AG04450 (cell line): ENCODE measurements around the gene COPG1. TPM values are rescaled to one million over a fixed set of nuclear protein-coding genes. Genes with fewer than 3 reads are reported as not detected.

Source experiments
- CTCF ChIA-PET: fragments of 300-600, 350-600 bp; formaldehyde crosslinking; extraction: SDS; loops from one replicate; lab custom pipeline; 2022; ENCODE audit warnings: antibody characterized with exemption, inconsistent platforms; lab: Charles Lee
- POLR2A ChIA-PET: fragments of 350-600 bp; formaldehyde crosslinking; extraction: SDS; loops from one replicate; lab custom pipeline; 2021; ENCODE audit warnings: antibody characterized with exemption, inconsistent platforms; lab: Yijun Ruan, JAX
- DNase-seq: peaks from one replicate; pipeline ENCODE4 v3.0.0-alpha.2; 2011; ENCODE audit warnings: low read depth, low spot score
- H3K27ac ChIP-seq: one replicate; pipeline ENCODE4 v1.5.1; 2012; ENCODE audit warnings: low read depth, low read length, control low read depth
- H3K27me3 ChIP-seq: one replicate; pipeline ENCODE4 v1.6.0; 2012; ENCODE audit warnings: low read length; ENCODE audit not compliant: control insufficient read depth, insufficient read depth
- H3K4me3 ChIP-seq: 2 replicates; pipeline ENCODE4 v1.5.1; 2011; ENCODE audit warnings: mild to moderate bottlenecking, low read depth, low read length, control low read depth
- H3K9me3 ChIP-seq: 2 replicates; pipeline ENCODE4 v1.5.1; 2012; ENCODE audit warnings: low read length; ENCODE audit not compliant: control insufficient read depth, insufficient read depth
- polyA minus RNA-seq: library from RNA; depleted of rRNA, polyadenylated mRNA; stranded (reverse); fragments of >200 nt; gene quantifications from 2 replicates; pipeline ENCODE4 v1.2.3, GENCODE V29; 2011; rRNA and poly(A)+ RNA removed
- polyA plus RNA-seq: library from polyadenylated mRNA; depleted of rRNA; stranded (reverse); fragments of >200 nt; gene quantifications from 2 replicates; pipeline ENCODE4 v1.2.3, GENCODE V29; 2011; rRNA removed
- TF ChIP-seq, protein P1 (sequence below): IDR thresholded peaks from 2 replicates; pipeline ENCODE4 v1.5.1; 2011; ENCODE audit warnings: low read depth, low read length, control low read depth, inconsistent platforms

Gene COPG1, protein sequence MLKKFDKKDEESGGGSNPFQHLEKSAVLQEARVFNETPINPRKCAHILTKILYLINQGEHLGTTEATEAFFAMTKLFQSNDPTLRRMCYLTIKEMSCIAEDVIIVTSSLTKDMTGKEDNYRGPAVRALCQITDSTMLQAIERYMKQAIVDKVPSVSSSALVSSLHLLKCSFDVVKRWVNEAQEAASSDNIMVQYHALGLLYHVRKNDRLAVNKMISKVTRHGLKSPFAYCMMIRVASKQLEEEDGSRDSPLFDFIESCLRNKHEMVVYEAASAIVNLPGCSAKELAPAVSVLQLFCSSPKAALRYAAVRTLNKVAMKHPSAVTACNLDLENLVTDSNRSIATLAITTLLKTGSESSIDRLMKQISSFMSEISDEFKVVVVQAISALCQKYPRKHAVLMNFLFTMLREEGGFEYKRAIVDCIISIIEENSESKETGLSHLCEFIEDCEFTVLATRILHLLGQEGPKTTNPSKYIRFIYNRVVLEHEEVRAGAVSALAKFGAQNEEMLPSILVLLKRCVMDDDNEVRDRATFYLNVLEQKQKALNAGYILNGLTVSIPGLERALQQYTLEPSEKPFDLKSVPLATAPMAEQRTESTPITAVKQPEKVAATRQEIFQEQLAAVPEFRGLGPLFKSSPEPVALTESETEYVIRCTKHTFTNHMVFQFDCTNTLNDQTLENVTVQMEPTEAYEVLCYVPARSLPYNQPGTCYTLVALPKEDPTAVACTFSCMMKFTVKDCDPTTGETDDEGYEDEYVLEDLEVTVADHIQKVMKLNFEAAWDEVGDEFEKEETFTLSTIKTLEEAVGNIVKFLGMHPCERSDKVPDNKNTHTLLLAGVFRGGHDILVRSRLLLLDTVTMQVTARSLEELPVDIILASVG
- 229 and 231 TPM in 2 replicates for polyA plus RNA-seq
- polyA minus RNA-seq, result 489 and 625 TPM in 2 replicates

GRCh38 chr3:129249284-129250065 lies at the start of gene COPG1:
Gene COPG1, plus strand, starts transcription at chr3:129249606. Its CDS starts 104 bp downstream, at chr3:129249710.
- ChIA-PET CTCF (interaction anchor here (0.7 to 1.8 kb wide), 4 partner anchors 19 to 279 kb away, joined by 3 to 8 read pairs (median 4); no protein-coding TSS in a partner anchor), POLR2A (interaction anchor here (0.5 to 1.9 kb wide), 19 partner anchors 9 to 280 kb away, joined by 3 to 23 read pairs (median 5); partner anchors contain the start of genes CNBP, ISY1 and RAB43)
- TF ChIP-seq, protein P1, sequence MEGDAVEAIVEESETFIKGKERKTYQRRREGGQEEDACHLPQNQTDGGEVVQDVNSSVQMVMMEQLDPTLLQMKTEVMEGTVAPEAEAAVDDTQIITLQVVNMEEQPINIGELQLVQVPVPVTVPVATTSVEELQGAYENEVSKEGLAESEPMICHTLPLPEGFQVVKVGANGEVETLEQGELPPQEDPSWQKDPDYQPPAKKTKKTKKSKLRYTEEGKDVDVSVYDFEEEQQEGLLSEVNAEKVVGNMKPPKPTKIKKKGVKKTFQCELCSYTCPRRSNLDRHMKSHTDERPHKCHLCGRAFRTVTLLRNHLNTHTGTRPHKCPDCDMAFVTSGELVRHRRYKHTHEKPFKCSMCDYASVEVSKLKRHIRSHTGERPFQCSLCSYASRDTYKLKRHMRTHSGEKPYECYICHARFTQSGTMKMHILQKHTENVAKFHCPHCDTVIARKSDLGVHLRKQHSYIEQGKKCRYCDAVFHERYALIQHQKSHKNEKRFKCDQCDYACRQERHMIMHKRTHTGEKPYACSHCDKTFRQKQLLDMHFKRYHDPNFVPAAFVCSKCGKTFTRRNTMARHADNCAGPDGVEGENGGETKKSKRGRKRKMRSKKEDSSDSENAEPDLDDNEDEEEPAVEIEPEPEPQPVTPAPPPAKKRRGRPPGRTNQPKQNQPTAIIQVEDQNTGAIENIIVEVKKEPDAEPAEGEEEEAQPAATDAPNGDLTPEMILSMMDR, result no peak
- DNase-seq, result peak; percentile 75
- Histone ChIP-seq H3K4me3 (peak within 1 kb of the TSS; percentile 100), H3K27me3 (no peaks in the 10 kb centered on the region), H3K9me3 (no peaks in the 10 kb centered on the region; the same call in 1 of the 2 replicates), H3K27ac (peak within 1 kb of the TSS; percentile 97)

DNA sequence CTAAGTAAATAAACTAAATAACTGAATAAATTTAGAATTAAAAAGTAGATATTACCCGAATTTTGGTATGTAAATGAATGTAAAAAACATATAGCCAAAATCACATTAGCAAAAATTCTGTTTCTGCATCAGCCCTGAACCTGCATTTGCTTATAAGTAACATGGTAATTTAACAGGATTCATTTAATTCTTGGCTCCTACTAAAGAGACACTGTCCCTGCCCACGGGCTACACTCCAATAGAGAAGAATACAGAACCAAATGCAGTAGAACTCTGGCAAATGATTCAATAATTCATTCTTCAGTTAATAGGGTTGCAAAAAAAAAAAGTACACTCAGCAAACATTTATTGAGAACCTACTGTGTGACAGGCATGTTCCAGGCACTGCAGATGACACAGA lies 44.9 kb upstream of the COPG1 start:
- POLR2A ChIA-PET, result no interaction called here

GRCh38 chr3:129205109-129205832 lies 44.1 kb upstream of the COPG1 start:
- H3K27me3 ChIP-seq, result no peaks in the 10 kb centered on the region
- DNase-seq, result no peak
- no peaks in the 10 kb centered on the region for H3K9me3 ChIP-seq
- no peak overlapping the region for H3K27ac ChIP-seq
- POLR2A ChIA-PET, result no interaction called here
- CTCF ChIA-PET, result no interaction called here
- TF ChIP-seq, protein P1, result no peak
- H3K4me3 ChIP-seq, result no peak overlapping the region

More for the DNA sequence above, 44.9 kb upstream of the COPG1 start:
- Histone ChIP-seq H3K9me3 (no peaks in the 10 kb centered on the region), H3K27ac (no peak overlapping the region), H3K27me3 (no peaks in the 10 kb centered on the region), H3K4me3 (no peak overlapping the region)
- CTCF ChIA-PET, result interaction anchor here (1.8 kb wide), 1 partner anchor 41 kb away, joined by 8 read pairs; no protein-coding TSS in a partner anchor
- TF ChIP-seq, protein P1, result no peak
- DNase-seq, result no peak

GRCh38 chr3:129207479-129207878 lies 41.9 kb upstream of the COPG1 start:
- TF ChIP-seq, protein P1, result no peak
- H3K27ac ChIP-seq, result peak overlapping the region; percentile 31
- DNase-seq, result no peak
- no peaks in the 10 kb centered on the region for H3K27me3 ChIP-seq
- H3K4me3 ChIP-seq, result no peak overlapping the region
- ChIA-PET CTCF (interaction anchor here (1.0 to 2.0 kb wide), 3 partner anchors 12 to 76 kb away, joined by 3 to 5 read pairs (median 4); no protein-coding TSS in a partner anchor), POLR2A (interaction anchor here (0.6 to 1.1 kb wide), 2 partner anchors 19 to 24 kb away, joined by 3 to 4 read pairs; partner anchors contain the start of gene CNBP)
- no peaks in the 10 kb centered on the region for H3K9me3 ChIP-seq
